Loucy (cell line): ENCODE results near the gene ELAVL2.

Source experiments
- H2AFZ ChIP-seq: fragments of 200-600 bp; sonication (generic); 2 replicates; pipeline ENCODE4 v1.6.0; 2016; ENCODE audit warnings: antibody characterized with exemption, mild to moderate bottlenecking, low read length, moderate library complexity
- H3F3A ChIP-seq: fragments of 200-600 bp; 2 replicates; pipeline ENCODE4 v1.6.0; 2016; ENCODE audit warnings: antibody characterized with exemption, low read depth, mild to moderate bottlenecking
- H3K27me3 ChIP-seq: fragments of 200-600 bp; sonication (generic); 2 replicates; pipeline ENCODE4 v1.6.1; 2014; ENCODE audit warnings: low read length, mild to moderate bottlenecking; ENCODE audit not compliant: insufficient read depth, poor library complexity, severe bottlenecking
- H3K36me3 ChIP-seq: fragments of 200-600 bp; sonication (generic); 2 replicates; pipeline ENCODE4 v1.6.1; 2016; ENCODE audit warnings: low read length; ENCODE audit not compliant: insufficient read depth
- H3K4me1 ChIP-seq: fragments of 200-600 bp; sonication (generic); 2 replicates; pipeline ENCODE4 v1.5.1; 2014; ENCODE audit warnings: low read length, mild to moderate bottlenecking; ENCODE audit not compliant: insufficient read depth, poor library complexity, severe bottlenecking
- H3K4me2 ChIP-seq: fragments of 200-600 bp; sonication (generic); 2 replicates; pipeline ENCODE4 v1.6.0; 2014; ENCODE audit warnings: antibody characterized with exemption, low read length, low read depth, mild to moderate bottlenecking; ENCODE audit not compliant: poor library complexity, severe bottlenecking
- H3K4me3 ChIP-seq: fragments of 200-600 bp; sonication (generic); 2 replicates; pipeline ENCODE4 v1.5.1; 2014; ENCODE audit warnings: low read length, mild to moderate bottlenecking, mixed read lengths; ENCODE audit not compliant: poor library complexity, severe bottlenecking
- H3K79me2 ChIP-seq: fragments of 200-600 bp; sonication (generic); 2 replicates; pipeline ENCODE4 v1.6.1; 2014; ENCODE audit warnings: low read length; ENCODE audit not compliant: insufficient read depth
- H3K9ac ChIP-seq: fragments of 200-600 bp; sonication (generic); 2 replicates; pipeline ENCODE4 v1.6.0; 2014; ENCODE audit warnings: mild to moderate bottlenecking, low read depth, low read length, moderate library complexity; ENCODE audit not compliant: poor library complexity, severe bottlenecking
- H3K9me2 ChIP-seq: fragments of 200-600 bp; sonication (generic); replicated peaks from 2 replicates; pipeline ENCODE4 v1.6.1; 2016; ENCODE audit warnings: low read depth, low read length, mixed read lengths
- H3K9me3 ChIP-seq: fragments of 200-600 bp; sonication (generic); 2 replicates; pipeline ENCODE4 v1.6.1; 2014; ENCODE audit warnings: mild to moderate bottlenecking, antibody characterized with exemption, low read length, low read depth; ENCODE audit not compliant: insufficient read depth
- H4K20me1 ChIP-seq: fragments of 200-600 bp; sonication (generic); 2 replicates; pipeline ENCODE4 v1.6.0; 2014; ENCODE audit warnings: antibody characterized with exemption, low read length, mild to moderate bottlenecking; ENCODE audit not compliant: insufficient read depth, poor library complexity, severe bottlenecking
- EZH2phosphoT487 ChIP-seq: fragments of 200-600 bp; IDR thresholded peaks from 2 replicates; pipeline ENCODE4 v1.6.1; 2018; ENCODE audit warnings: antibody characterized with exemption, mild to moderate bottlenecking, moderate library complexity, borderline replicate concordance
- TF ChIP-seq, protein P1 (sequence below): fragments of 200-600 bp; sonication (generic); conservative IDR thresholded peaks from 2 replicates; pipeline ENCODE4 v1.5.1; 2014; ENCODE audit warnings: mild to moderate bottlenecking, antibody characterized with exemption, low read length

Gene ELAVL2

DNA sequence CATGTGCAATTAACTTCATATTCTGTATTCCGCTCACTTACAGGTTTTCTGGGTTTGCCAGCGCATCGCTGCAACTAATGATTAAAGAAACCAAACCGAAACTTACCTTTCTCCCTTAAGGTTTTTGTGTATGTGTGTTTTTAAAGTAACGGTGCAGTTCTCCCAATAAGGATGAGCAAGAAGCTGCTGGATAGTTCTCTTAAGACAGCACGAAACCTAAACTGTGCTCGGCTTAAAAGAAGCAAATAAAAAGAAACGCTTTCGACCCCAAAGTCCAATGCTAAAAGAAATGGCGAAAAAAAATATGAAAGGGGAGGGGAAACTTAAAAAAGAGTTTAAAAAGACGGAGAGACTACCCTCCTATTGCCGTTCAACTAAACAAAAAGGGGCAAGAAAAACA is 340 bp downstream of the ELAVL2 start:
- Histone ChIP-seq H3K9me2 (no peaks in the 10 kb centered on the region), H3K9me3 (no peaks in the 10 kb centered on the region), H3K4me2 (no peak overlapping the region), H3F3A (no peaks in the 10 kb centered on the region), H3K36me3 (no peaks in the 10 kb centered on the region), H3K4me1 (no peaks in the 10 kb centered on the region), H3K27me3 (no peaks in the 10 kb centered on the region), H2AFZ (no peak overlapping the region), H3K9ac (no peak overlapping the region), H4K20me1 (no peaks in the 10 kb centered on the region), H3K4me3 (no peak overlapping the region), H3K79me2 (no peaks in the 10 kb centered on the region)
- TF ChIP-seq EZH2phosphoT487 = no peak
- TF ChIP-seq, protein P1, sequence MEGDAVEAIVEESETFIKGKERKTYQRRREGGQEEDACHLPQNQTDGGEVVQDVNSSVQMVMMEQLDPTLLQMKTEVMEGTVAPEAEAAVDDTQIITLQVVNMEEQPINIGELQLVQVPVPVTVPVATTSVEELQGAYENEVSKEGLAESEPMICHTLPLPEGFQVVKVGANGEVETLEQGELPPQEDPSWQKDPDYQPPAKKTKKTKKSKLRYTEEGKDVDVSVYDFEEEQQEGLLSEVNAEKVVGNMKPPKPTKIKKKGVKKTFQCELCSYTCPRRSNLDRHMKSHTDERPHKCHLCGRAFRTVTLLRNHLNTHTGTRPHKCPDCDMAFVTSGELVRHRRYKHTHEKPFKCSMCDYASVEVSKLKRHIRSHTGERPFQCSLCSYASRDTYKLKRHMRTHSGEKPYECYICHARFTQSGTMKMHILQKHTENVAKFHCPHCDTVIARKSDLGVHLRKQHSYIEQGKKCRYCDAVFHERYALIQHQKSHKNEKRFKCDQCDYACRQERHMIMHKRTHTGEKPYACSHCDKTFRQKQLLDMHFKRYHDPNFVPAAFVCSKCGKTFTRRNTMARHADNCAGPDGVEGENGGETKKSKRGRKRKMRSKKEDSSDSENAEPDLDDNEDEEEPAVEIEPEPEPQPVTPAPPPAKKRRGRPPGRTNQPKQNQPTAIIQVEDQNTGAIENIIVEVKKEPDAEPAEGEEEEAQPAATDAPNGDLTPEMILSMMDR = no peak

DNA sequence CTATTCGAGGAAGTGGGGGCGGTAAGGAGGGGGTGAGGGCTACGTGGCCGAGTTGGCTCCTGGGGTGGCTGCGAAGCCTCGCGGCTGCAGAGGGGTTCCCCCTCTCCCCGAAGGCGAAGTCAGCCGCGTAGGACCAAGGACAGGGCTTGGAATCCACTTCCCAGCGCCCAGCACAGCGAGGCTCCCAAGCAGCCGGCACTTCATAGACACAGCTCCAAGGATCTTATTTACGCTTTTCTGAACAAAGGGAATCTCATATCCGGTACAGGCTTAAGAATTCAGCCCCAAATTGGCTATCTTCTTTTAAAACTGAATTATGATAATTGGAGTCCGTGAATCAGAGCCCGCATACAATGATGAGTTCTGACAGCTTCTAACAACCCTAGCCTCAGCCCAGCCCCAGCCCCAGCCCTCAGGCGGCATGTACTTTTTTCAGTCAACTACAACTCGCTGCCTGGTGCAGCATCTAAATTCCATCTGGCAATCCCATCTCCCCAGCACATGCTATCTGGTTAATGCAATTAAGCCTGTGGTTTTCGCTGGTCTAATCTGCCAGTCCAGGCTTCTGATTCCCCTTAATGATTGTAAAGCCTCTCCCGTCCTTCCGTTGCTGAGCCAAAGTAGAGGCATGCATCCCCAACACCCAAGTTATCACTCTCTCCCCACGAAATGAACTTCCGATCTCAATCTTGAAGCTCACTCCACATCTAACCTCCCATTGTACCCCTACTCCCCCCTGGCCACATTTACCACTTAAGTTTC is 1.0 kb downstream of the ELAVL2 start:
- Histone ChIP-seq H3K79me2 (no peaks in the 10 kb centered on the region), H3K36me3 (no peaks in the 10 kb centered on the region), H3K4me3 (no peak overlapping the region), H3K9me2 (no peaks in the 10 kb centered on the region), H3F3A (no peaks in the 10 kb centered on the region), H3K27me3 (no peaks in the 10 kb centered on the region), H3K4me2 (no peak overlapping the region), H2AFZ (no peak overlapping the region), H3K9ac (no peak overlapping the region), H4K20me1 (no peaks in the 10 kb centered on the region), H3K9me3 (no peaks in the 10 kb centered on the region), H3K4me1 (no peaks in the 10 kb centered on the region)
- no peak for TF ChIP-seq EZH2phosphoT487
- TF ChIP-seq, protein P1 = no peak

DNA sequence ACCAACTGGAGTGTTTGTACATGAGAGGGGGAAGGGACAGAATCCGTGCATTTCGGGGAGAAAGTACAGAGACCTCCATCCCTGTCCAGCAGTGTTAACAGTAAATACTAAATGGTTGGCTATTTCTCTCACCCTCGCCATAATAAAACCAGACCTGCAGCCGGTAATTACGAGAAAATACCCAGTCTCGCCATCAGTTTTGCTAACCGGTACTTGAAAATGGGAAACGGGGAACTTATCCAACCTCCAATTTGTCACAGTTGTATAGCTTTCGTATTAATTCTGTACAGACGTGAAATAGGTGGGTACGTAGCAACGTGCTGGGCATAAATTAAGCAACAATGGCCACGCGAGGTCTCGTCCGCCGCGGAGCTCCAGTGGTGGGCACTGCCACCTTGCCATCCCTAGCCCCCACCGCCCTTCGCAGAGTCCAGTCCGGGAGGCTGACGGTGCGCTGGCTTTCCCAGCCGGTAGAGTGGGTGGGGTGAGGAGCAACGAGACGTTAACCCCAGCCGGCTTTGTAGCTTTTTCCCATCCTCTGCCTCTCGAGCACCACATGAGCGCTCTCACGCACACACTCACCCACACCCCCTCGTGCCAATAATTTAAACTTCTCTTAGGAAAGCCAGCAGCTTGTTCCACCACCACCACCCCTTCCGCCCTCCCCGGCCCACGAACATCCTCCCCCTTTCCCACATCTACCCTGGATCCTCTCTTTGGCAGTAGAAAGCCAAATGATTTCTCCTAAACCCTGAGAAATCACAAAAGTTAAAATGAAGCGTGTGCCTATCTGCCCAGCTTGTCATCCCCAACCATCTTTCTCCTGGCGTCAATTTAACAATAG is 1.8 kb downstream of the ELAVL2 start:
- no peak overlapping the region for H3K4me3 ChIP-seq

More for the DNA sequence above, 1.8 kb downstream of the ELAVL2 start:
- H3K9me3 ChIP-seq = no peaks in the 10 kb centered on the region
- H3K79me2 ChIP-seq = no peaks in the 10 kb centered on the region
- H3K4me1 ChIP-seq = no peaks in the 10 kb centered on the region
- no peaks in the 10 kb centered on the region for H3K9me2 ChIP-seq
- H3K9ac ChIP-seq = no peak overlapping the region
- H3K36me3 ChIP-seq = no peaks in the 10 kb centered on the region
- H2AFZ ChIP-seq = no peak overlapping the region
- H3K27me3 ChIP-seq = no peaks in the 10 kb centered on the region
- TF ChIP-seq, protein P1 = no peak
- TF ChIP-seq EZH2phosphoT487 = no peak
- H3F3A ChIP-seq = no peaks in the 10 kb centered on the region
- no peaks in the 10 kb centered on the region for H4K20me1 ChIP-seq
- no peak overlapping the region for H3K4me2 ChIP-seq
